ENCODE measurements around the gene EPC2.
A peak's percentile ranks its signal among the peaks of the same experiment; 100 is the strongest.
"Not testable (repeated sequence)": the region's sequence is repeated elsewhere in the genome, so short reads cannot be mapped to it uniquely, and the experiment has no call there.

Gene EPC2

GRCh38 chr2:148643421-148643820 is 1.1 kb upstream of the EPC2 start:
- peak; percentile 23 for DNase-seq (ENCODE audit: low read depth)
- TF ChIP-seq MAX (IDR thresholded peaks at IDR 0.05; ENCODE audit: low read depth, low read length), result no peak
- no peak for TF ChIP-seq MYC (IDR thresholded peaks at IDR 0.05; ENCODE audit: low read depth, low read length)
- TF ChIP-seq POLR2A (IDR thresholded peaks at IDR 0.05; ENCODE audit: extremely low read depth, insufficient read length), result no peak
- no peak for TF ChIP-seq CTCF (IDR thresholded peaks at IDR 0.05; ENCODE audit: low read depth, low read length)
- H3K4me3 ChIP-seq (ENCODE audit: low read depth, low read length), result peak overlapping the region; percentile 97

- DNase-seq (ENCODE audit: low read depth), result peak; percentile 93
- TF ChIP-seq POLR2A (IDR thresholded peaks at IDR 0.05; ENCODE audit: extremely low read depth, insufficient read length), result no peak
- TF ChIP-seq MAX (IDR thresholded peaks at IDR 0.05; ENCODE audit: low read depth, low read length), result no peak
- no peak for TF ChIP-seq CTCF (IDR thresholded peaks at IDR 0.05; ENCODE audit: low read depth, low read length)
- no peak for TF ChIP-seq MYC (IDR thresholded peaks at IDR 0.05; ENCODE audit: low read depth, low read length)
- peak overlapping the region; percentile 97 for H3K4me3 ChIP-seq (ENCODE audit: low read depth, low read length)
Observed at GRCh38 chr2:148644883-148645538, 460 bp downstream of the EPC2 start.

- DNase-seq (ENCODE audit: low read depth), result peak; percentile 85
- TF ChIP-seq POLR2A (IDR thresholded peaks at IDR 0.05; ENCODE audit: extremely low read depth, insufficient read length) (no peak), CTCF (IDR thresholded peaks at IDR 0.05; ENCODE audit: low read depth, low read length) (no peak), MAX (IDR thresholded peaks at IDR 0.05; ENCODE audit: low read depth, low read length) (no peak), MYC (IDR thresholded peaks at IDR 0.05; ENCODE audit: low read depth, low read length) (no peak)
- H3K4me3 ChIP-seq (ENCODE audit: low read depth, low read length), result peak overlapping the region; percentile 97
Observed at GRCh38 chr2:148645539-148646230, 1.1 kb downstream of the EPC2 start.

GRCh38 chr2:148646231-148646559 is 1.6 kb downstream of the EPC2 start:
- peak overlapping the region; percentile 97 for H3K4me3 ChIP-seq (ENCODE audit: low read depth, low read length)
- DNase-seq (ENCODE audit: low read depth), result no peak
- TF ChIP-seq MAX (IDR thresholded peaks at IDR 0.05; ENCODE audit: low read depth, low read length), result no peak
- no peak for TF ChIP-seq CTCF (IDR thresholded peaks at IDR 0.05; ENCODE audit: low read depth, low read length)
- no peak for TF ChIP-seq POLR2A (IDR thresholded peaks at IDR 0.05; ENCODE audit: extremely low read depth, insufficient read length)
- TF ChIP-seq MYC (IDR thresholded peaks at IDR 0.05; ENCODE audit: low read depth, low read length), result no peak

GRCh38 chr2:148647711-148648110 is 3.2 kb downstream of the EPC2 start:
- peak overlapping the region; percentile 3 for H3K4me3 ChIP-seq (ENCODE audit: low read depth, low read length)
- DNase-seq (ENCODE audit: low read depth), result not testable (repeated sequence)

- TF ChIP-seq MYC (IDR thresholded peaks at IDR 0.05; ENCODE audit: low read depth, low read length) (no peak), POLR2A (IDR thresholded peaks at IDR 0.05; ENCODE audit: extremely low read depth, insufficient read length) (no peak), CTCF (IDR thresholded peaks at IDR 0.05; ENCODE audit: low read depth, low read length) (no peak), MAX (IDR thresholded peaks at IDR 0.05; ENCODE audit: low read depth, low read length) (no peak)
- no peak overlapping the region for H3K4me3 ChIP-seq (ENCODE audit: low read depth, low read length)
- no peak for DNase-seq (ENCODE audit: low read depth)
Observed at GRCh38 chr2:148649936-148650335, 5.4 kb downstream of the EPC2 start.
